Mesendoderm (in vitro differentiated cells): ENCODE measurements around the gene MFSD2B.

Source experiments
- DNase-seq: peaks from one replicate; pipeline ENCODE4 v3.0.0; 2013
- H2AK5ac ChIP-seq: 2 replicates; pipeline ENCODE4 v1.6.1; 2013; ENCODE audit warnings: low read length, inconsistent platforms
- H2BK120ac ChIP-seq: 2 replicates; pipeline ENCODE4 v1.6.1; 2013; ENCODE audit warnings: low read depth, mild to moderate bottlenecking, low read length, moderate library complexity, mixed read lengths
- H2BK15ac ChIP-seq: replicated peaks from 2 replicates; pipeline ENCODE4 v1.6.1; 2013; ENCODE audit warnings: low read depth, mild to moderate bottlenecking, moderate library complexity
- H2BK5ac ChIP-seq: 2 replicates; pipeline ENCODE4 v1.6.1; 2013; ENCODE audit warnings: low read length, inconsistent platforms
- H3K18ac ChIP-seq: 2 replicates; pipeline ENCODE4 v1.6.1; 2013; ENCODE audit warnings: mild to moderate bottlenecking, low read length, mixed read lengths
- H3K23ac ChIP-seq: one replicate; pipeline ENCODE4 v1.6.1; 2013; ENCODE audit warnings: low read length
- H3K27ac ChIP-seq: 2 replicates; pipeline ENCODE4 v1.5.1; 2013; ENCODE audit warnings: low read depth, mild to moderate bottlenecking, inconsistent platforms, low read length, moderate library complexity
- H3K27me3 ChIP-seq: 2 replicates; pipeline ENCODE4 v1.6.1; 2013; ENCODE audit warnings: low read length, control low read depth, mild to moderate bottlenecking, inconsistent platforms; ENCODE audit not compliant: insufficient read depth, poor library complexity
- H3K36me3 ChIP-seq: 2 replicates; pipeline ENCODE4 v1.6.1; 2013; ENCODE audit warnings: low read length, inconsistent platforms; ENCODE audit not compliant: control insufficient read depth, insufficient read depth
- H3K4ac ChIP-seq: one replicate; pipeline ENCODE4 v1.6.1; 2013; ENCODE audit warnings: low read depth, mild to moderate bottlenecking, low read length, moderate library complexity
- H3K4me1 ChIP-seq: 2 replicates; pipeline ENCODE4 v1.6.1; 2013; ENCODE audit warnings: low read depth, low read length, inconsistent platforms; ENCODE audit not compliant: control insufficient read depth
- H3K4me2 ChIP-seq: 2 replicates; pipeline ENCODE4 v1.6.1; 2013; ENCODE audit warnings: low read length
- H3K4me3 ChIP-seq: 2 replicates; pipeline ENCODE4 v1.5.1; 2013; ENCODE audit warnings: mild to moderate bottlenecking, low read length
- H3K56ac ChIP-seq: one replicate; pipeline ENCODE4 v1.6.1; 2013; ENCODE audit warnings: low read length
- H3K79me1 ChIP-seq: 2 replicates; pipeline ENCODE4 v1.6.1; 2013; ENCODE audit warnings: low read length, inconsistent platforms
- H3K79me2 ChIP-seq: 2 replicates; pipeline ENCODE4 v1.6.1; 2013; ENCODE audit warnings: mild to moderate bottlenecking, low read length; ENCODE audit not compliant: control insufficient read depth, insufficient read depth
- H3K9ac ChIP-seq: 2 replicates; pipeline ENCODE4 v1.6.1; 2013; ENCODE audit warnings: low read length, inconsistent platforms
- H4K5ac ChIP-seq: one replicate; pipeline ENCODE4 v1.6.1; 2013; ENCODE audit warnings: low read length
- H4K8ac ChIP-seq: one replicate; pipeline ENCODE4 v1.6.1; 2013; ENCODE audit warnings: low read depth, mild to moderate bottlenecking, control low read depth, low read length, moderate library complexity
- WGBS: extraction: QIAGEN DNeasy Blood & Tissue Kit; methylation state at CpG from one replicate; pipeline ENCODE4 v1.1.7; 2013; ENCODE audit warnings: low lambda C conversion rate, missing lambda C conversion rate; ENCODE audit not compliant: insufficient coverage; ENCODE audit errors: extremely low coverage; 5-methylcytosine and 5-hydroxymethylcytosine counted together

Gene MFSD2B

DNA sequence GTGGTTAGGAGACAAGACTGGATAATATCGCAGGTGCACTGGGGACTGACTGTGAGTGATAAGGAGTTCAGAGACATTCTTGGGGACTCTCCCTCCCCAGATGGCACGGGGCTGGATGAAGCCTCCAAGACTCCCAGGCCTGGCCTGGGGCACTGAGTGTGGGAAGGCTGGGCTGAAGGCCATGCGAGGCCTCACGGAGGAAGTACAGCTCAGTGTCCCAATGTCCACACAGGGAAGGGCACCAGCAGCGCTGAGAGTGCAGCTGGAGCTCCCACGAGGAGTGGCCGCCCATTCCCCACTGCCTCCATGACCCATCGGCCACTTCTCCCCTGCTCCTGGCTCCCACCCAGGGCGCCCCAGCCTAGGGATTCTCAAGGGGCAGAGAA lies 6.5 kb downstream of the MFSD2B start:
- Histone ChIP-seq H2AK5ac (no peak overlapping the region), H2BK5ac (no peak overlapping the region), H4K8ac (no peak overlapping the region), H3K23ac (no peak overlapping the region), H3K79me1 (no peaks in the 10 kb centered on the region), H3K36me3 (no peaks in the 10 kb centered on the region), H3K27ac (no peak overlapping the region), H3K56ac (no peak overlapping the region), H3K4ac (no peak overlapping the region), H2BK120ac (no peak overlapping the region), H3K4me2 (no peak overlapping the region), H3K79me2 (no peaks in the 10 kb centered on the region), H3K9ac (no peak overlapping the region), H3K4me3 (no peak overlapping the region), H3K27me3 (no peaks in the 10 kb centered on the region), H4K5ac (no peak overlapping the region), H3K4me1 (no peaks in the 10 kb centered on the region), H2BK15ac (no peak overlapping the region), H3K18ac (no peak overlapping the region)
- DNase-seq = no peak
- no CpG with 5 or more reads among the region's 9 CpGs for WGBS

DNA sequence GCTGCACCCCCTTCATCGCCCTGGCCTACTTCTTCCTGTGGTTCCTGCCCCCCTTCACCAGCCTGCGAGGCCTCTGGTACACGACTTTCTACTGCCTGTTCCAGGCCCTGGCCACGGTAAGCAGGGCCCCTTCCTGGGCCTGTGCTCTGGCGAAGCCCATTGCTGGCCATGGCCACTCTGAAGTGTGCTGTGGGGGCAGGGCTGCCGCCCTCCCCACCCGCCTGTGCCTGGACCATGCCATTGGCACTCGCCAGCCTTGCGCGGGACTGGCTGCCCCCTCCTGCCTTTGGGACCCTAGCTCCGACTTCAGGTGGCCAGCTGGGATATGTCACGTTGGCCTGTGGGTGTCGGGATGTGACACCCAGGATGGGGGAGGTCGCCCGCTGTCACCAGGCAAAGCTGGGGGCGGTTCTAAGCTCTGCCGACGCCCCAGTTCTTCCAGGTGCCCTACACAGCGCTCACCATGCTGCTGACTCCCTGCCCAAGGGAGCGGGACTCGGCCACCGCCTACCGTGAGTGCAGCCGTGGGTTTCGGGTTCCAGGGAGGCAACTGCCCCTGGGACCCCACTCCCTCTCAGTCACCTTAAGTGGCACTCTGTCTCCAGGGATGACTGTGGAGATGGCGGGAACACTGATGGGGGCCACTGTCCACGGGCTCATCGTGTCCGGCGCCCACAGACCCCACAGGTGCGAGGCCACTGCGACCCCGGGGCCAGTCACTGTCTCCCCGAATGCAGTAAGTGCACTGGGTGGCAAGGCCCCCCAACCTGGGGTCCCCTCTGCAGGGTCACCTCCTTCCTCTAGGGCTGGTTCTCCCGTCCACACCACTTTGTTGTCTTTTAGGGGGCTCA lies 7.2 kb downstream of the MFSD2B start:
- Histone ChIP-seq H3K79me1 (no peaks in the 10 kb centered on the region), H3K4me1 (no peaks in the 10 kb centered on the region), H2BK15ac (no peak overlapping the region), H3K4ac (no peak overlapping the region), H4K8ac (no peak overlapping the region), H3K79me2 (no peaks in the 10 kb centered on the region), H3K4me2 (no peak overlapping the region), H3K27me3 (no peaks in the 10 kb centered on the region), H3K4me3 (no peak overlapping the region), H2BK120ac (no peak overlapping the region), H2BK5ac (no peak overlapping the region), H3K56ac (no peak overlapping the region), H3K23ac (no peak overlapping the region), H3K18ac (no peak overlapping the region), H2AK5ac (no peak overlapping the region), H3K9ac (no peak overlapping the region), H3K27ac (no peak overlapping the region), H4K5ac (no peak overlapping the region), H3K36me3 (no peaks in the 10 kb centered on the region)
- DNase-seq = no peak
- WGBS = no CpG with 5 or more reads among the region's 35 CpGs

DNA sequence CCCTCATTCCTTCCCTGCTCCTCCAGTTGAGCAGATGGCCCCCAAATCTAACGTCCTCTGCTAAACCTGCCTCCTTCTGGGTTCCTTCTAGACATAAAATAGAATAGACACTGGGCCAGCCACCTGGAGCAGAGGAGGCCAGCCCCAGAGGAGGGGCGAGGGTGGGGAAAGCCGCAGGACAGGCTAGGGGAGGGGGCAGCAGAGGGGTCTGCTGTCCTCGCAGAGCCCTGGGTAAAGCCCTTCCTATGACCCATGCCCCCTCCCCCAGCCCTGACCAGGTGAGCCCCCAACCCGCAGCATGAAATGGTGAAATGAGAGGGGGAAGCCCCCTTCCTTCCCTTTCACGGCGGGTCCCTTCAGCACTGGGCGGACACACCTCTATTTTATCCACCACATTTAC lies 7.8 kb downstream of the MFSD2B start:
- Histone ChIP-seq H3K18ac (no peak overlapping the region), H3K79me1 (no peaks in the 10 kb centered on the region), H3K4me1 (no peaks in the 10 kb centered on the region), H3K27me3 (no peaks in the 10 kb centered on the region), H4K8ac (no peak overlapping the region), H3K9ac (no peak overlapping the region), H2AK5ac (no peak overlapping the region), H3K27ac (no peak overlapping the region), H3K4me2 (no peak overlapping the region), H3K36me3 (no peaks in the 10 kb centered on the region), H3K4me3 (no peak overlapping the region), H3K4ac (no peak overlapping the region), H2BK5ac (no peak overlapping the region), H2BK15ac (no peak overlapping the region), H3K79me2 (no peaks in the 10 kb centered on the region), H2BK120ac (no peak overlapping the region), H3K23ac (no peak overlapping the region), H3K56ac (no peak overlapping the region), H4K5ac (no peak overlapping the region)
- no CpG with 5 or more reads among the region's 8 CpGs for WGBS
- DNase-seq = no peak

DNA sequence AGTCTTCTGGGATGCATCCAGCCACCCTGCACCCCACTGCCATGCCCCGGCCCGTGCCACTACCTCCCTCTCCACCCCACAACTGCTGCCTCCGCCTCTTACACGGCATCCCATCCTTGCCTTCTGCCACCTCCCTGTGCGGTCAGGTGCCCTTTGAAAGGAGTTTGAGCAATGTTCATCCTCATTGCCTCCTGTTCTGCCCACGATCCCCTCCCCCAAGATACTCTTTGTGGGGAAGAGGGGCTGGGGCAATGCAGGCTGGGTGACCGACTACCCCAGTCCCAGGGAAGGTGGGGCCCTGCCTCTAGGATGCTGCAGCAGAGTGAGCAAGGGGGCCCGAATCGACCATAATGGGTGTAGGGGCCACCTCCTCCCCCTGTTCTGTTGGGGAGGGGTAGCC lies 8.4 kb downstream of the MFSD2B start:
- Histone ChIP-seq H3K79me1 (no peaks in the 10 kb centered on the region), H3K4me3 (no peak overlapping the region), H3K79me2 (no peaks in the 10 kb centered on the region), H2BK15ac (no peak overlapping the region), H3K4me2 (no peak overlapping the region), H2BK5ac (no peak overlapping the region), H2AK5ac (no peak overlapping the region), H2BK120ac (no peak overlapping the region), H3K18ac (no peak overlapping the region), H3K4me1 (no peaks in the 10 kb centered on the region), H3K27ac (no peak overlapping the region), H3K23ac (no peak overlapping the region), H3K56ac (no peak overlapping the region), H3K9ac (no peak overlapping the region), H4K5ac (no peak overlapping the region), H4K8ac (no peak overlapping the region), H3K4ac (no peak overlapping the region), H3K27me3 (no peaks in the 10 kb centered on the region), H3K36me3 (no peaks in the 10 kb centered on the region)
- no CpG with 5 or more reads among the region's 9 CpGs for WGBS
- no peak for DNase-seq

DNA sequence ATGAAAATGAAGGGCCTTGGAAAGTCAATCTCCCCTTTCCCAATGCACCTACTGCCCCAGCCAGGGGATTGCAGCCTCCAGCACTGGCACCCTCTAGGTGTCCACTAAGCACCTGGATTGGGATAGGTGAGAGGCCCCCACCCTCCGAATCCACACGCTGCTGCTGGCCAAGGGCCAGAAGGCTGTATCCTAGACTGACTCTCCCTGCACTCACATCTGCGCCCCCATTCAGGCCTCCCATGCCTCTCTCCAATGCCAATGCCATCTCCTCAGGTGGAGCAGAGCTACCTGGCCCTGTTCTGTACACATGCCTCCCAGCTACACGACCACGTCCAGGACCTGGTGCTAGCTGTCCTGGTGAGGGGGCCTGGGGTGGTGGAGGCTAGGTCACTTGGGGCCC lies 9.8 kb downstream of the MFSD2B start:
- no peak overlapping the region for H2BK15ac ChIP-seq
- no peaks in the 10 kb centered on the region for H3K27me3 ChIP-seq
- H3K4me2 ChIP-seq = no peak overlapping the region
- no peaks in the 10 kb centered on the region for H3K36me3 ChIP-seq
- no peak overlapping the region for H4K5ac ChIP-seq
- no peak overlapping the region for H2BK120ac ChIP-seq
- no peak overlapping the region for H3K18ac ChIP-seq
- WGBS = no CpG with 5 or more reads among the region's 5 CpGs
- no peaks in the 10 kb centered on the region for H3K79me2 ChIP-seq
- no peak overlapping the region for H2AK5ac ChIP-seq
- H2BK5ac ChIP-seq = no peak overlapping the region
- no peak overlapping the region for H3K27ac ChIP-seq
- no peaks in the 10 kb centered on the region for H3K79me1 ChIP-seq
- H3K4me3 ChIP-seq = no peak overlapping the region
- no peak overlapping the region for H3K23ac ChIP-seq
- no peak for DNase-seq
- no peak overlapping the region for H3K4ac ChIP-seq
- H3K9ac ChIP-seq = no peak overlapping the region
- no peaks in the 10 kb centered on the region for H3K4me1 ChIP-seq
- no peak overlapping the region for H3K56ac ChIP-seq
- H4K8ac ChIP-seq = no peak overlapping the region

DNA sequence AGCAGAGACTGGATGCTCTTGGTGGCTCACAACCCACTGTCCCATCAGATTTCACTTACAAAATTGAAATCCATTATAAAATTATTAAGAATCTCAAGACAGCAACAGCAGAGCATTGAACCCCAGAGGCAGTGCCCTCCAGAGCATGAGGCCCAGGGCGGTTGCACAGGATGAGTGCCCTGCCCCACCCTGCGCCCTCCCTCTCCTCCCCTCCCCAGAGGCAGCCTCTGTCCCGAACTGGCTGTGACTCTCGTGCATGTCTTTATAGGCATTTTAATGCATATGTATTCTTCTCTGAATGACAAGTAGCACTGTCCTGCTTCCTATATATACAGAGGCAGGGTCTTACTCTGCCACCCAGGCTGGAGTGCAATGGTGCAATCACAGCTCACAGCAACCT lies 10.4 kb downstream of the MFSD2B start:
- no peaks in the 10 kb centered on the region for H3K36me3 ChIP-seq
- no peak overlapping the region for H2BK15ac ChIP-seq
- H3K4me3 ChIP-seq = no peak overlapping the region
- no CpG with 5 or more reads among the region's 4 CpGs for WGBS
- no peak overlapping the region for H3K27ac ChIP-seq
- H3K9ac ChIP-seq = no peak overlapping the region
- H3K79me1 ChIP-seq = no peaks in the 10 kb centered on the region
- no peaks in the 10 kb centered on the region for H3K79me2 ChIP-seq
- no peak overlapping the region for H2BK5ac ChIP-seq
- H3K27me3 ChIP-seq = no peaks in the 10 kb centered on the region
- H3K56ac ChIP-seq = no peak overlapping the region
- H3K23ac ChIP-seq = no peak overlapping the region
- H4K5ac ChIP-seq = no peak overlapping the region
- H3K4ac ChIP-seq = no peak overlapping the region
- H4K8ac ChIP-seq = no peak overlapping the region
- no peak overlapping the region for H2AK5ac ChIP-seq
- no peak overlapping the region for H3K4me2 ChIP-seq
- no peaks in the 10 kb centered on the region for H3K4me1 ChIP-seq
- H2BK120ac ChIP-seq = no peak overlapping the region
- DNase-seq = no peak
- H3K18ac ChIP-seq = no peak overlapping the region
